Fibroblast of pulmonary artery (primary cell): ENCODE results near the gene FKBP9.
"Not testable (repeated sequence)": the region's sequence is repeated elsewhere in the genome, so short reads cannot be mapped to it uniquely, and the experiment has no call there.

ENCODE experiments used
- DNase-seq: peaks from one replicate; pipeline ENCODE4 v3.0.0-alpha.2; 2010; ENCODE audit warnings: low read depth
- H3K4me3 ChIP-seq: replicated peaks from 2 replicates; pipeline ENCODE4 v1.5.1; 2011; ENCODE audit warnings: low read depth, mild to moderate bottlenecking, control low read depth, low read length, moderate library complexity
- CTCF ChIP-seq: IDR thresholded peaks from 2 replicates; pipeline ENCODE4 v1.5.1; 2011; ENCODE audit warnings: mild to moderate bottlenecking, control low read depth, low read length, inconsistent platforms; ENCODE audit errors: missing control alignments

The FKBP9 gene

GRCh38 chr7:32957326-32958045, at the start of gene FKBP9:
Gene FKBP9 (plus strand): TSS chr7:32957440. CDS start chr7:32957574, 134 bp downstream.
- H3K4me3 ChIP-seq = peak within 1 kb of the TSS; percentile 70

GRCh38 chr7:32910195-32910594, 47.0 kb upstream of the FKBP9 start:
- no peak for TF ChIP-seq CTCF
- no peak overlapping the region for H3K4me3 ChIP-seq
- no peak for DNase-seq

More at GRCh38 chr7:32957326-32958045, at the start of gene FKBP9:
- no peak for TF ChIP-seq CTCF
- DNase-seq = peak; percentile 85

- H3K4me3 ChIP-seq = no peak overlapping the region
- peak; percentile 9 for TF ChIP-seq CTCF
- DNase-seq = no peak
Measured at GRCh38 chr7:32914184-32914583, 43.1 kb upstream of the FKBP9 start.

GRCh38 chr7:32915041-32915536, 42.2 kb upstream of the FKBP9 start:
- no peak overlapping the region for H3K4me3 ChIP-seq
- TF ChIP-seq CTCF = no peak
- DNase-seq = no peak

GRCh38 chr7:32916006-32916405, 41.2 kb upstream of the FKBP9 start:
- no peak for DNase-seq
- TF ChIP-seq CTCF = no peak
- no peak overlapping the region for H3K4me3 ChIP-seq

GRCh38 chr7:32916994-32917393, 40.2 kb upstream of the FKBP9 start:
- not testable (repeated sequence) for DNase-seq, H3K4me3 ChIP-seq

- peak; percentile 82 for DNase-seq
- TF ChIP-seq CTCF = no peak
- no peak overlapping the region for H3K4me3 ChIP-seq
Measured at GRCh38 chr7:32921896-32922295, 35.3 kb upstream of the FKBP9 start.
